GM12878 (cell line): Measurements from ENCODE around the gene BCL11A. TPM values are rescaled to one million over a fixed set of nuclear protein-coding genes. Genes with fewer than 3 reads are reported as not detected.

Experiments
- ATAC-seq: fragments of 200-7000 bp; cut with Tn5 transposase; 3 replicates; pipeline ENCODE4 v1.9.1; 2020; ENCODE audit warnings: mild to moderate bottlenecking, moderate library complexity
- BruUV-seq: library from RNA; stranded (reverse); fragments of 400-500 nt; replicated peaks from 2 replicates; lab custom pipeline; 2021; lab: Mats Ljungman, UMichigan
- CTCF ChIA-PET: fragments of 300-600 bp; sonication (Branson Sonifier 250); formaldehyde crosslinking; extraction: SDS; loops from one replicate; lab custom pipeline; 2021; ENCODE audit warnings: inconsistent platforms; lab: Yijun Ruan, JAX
- POLR2A ChIA-PET: fragments of 350-600 bp; formaldehyde crosslinking; extraction: SDS; loops from one replicate; lab custom pipeline; 2021; ENCODE audit warnings: inconsistent platforms; lab: Charles Lee
- RAD21 ChIA-PET: fragments of 300-600 bp; sonication (Branson Sonifier 250); formaldehyde crosslinking; loops from one replicate; lab custom pipeline; 2023; ENCODE audit warnings: antibody characterized with exemption; ENCODE audit not compliant: unreplicated experiment; lab: Charles Lee
- SMC1A ChIA-PET: fragments of 300-600 bp; sonication (Branson Sonifier 250); formaldehyde crosslinking; loops from one replicate; lab custom pipeline; 2023; ENCODE audit not compliant: unreplicated experiment, uncharacterized antibody; lab: Charles Lee
- DNase-seq: peaks from one replicate; pipeline ENCODE4 v3.0.0-alpha.2; 2011; ENCODE audit warnings: low read depth, low spot score
- FAIRE-seq: peaks from 3 replicates; lab custom pipeline; 2011; peaks lifted over from hg19 to GRCh38; lab: Jason Lieb, UNC
- H2AFZ ChIP-seq: 2 replicates; pipeline ENCODE4 v1.6.0; 2011; ENCODE audit warnings: low read depth, low read length, control low read depth; ENCODE audit not compliant: control insufficient read depth
- H3K27ac ChIP-seq: 2 replicates; pipeline ENCODE4 v1.5.1; 2011; ENCODE audit warnings: control low read depth; ENCODE audit not compliant: control insufficient read depth, insufficient read depth
- H3K27me3 ChIP-seq, 2 experiments: replicated peaks in 1 of 2; 2 replicates each; pipeline versions ENCODE4 v1.6.0 to v1.6.1; 2011; ENCODE audit warnings: low read length in 1 of 2; ENCODE audit not compliant: control insufficient read depth in 2 of 2, insufficient read depth in 2 of 2
- H3K36me3 ChIP-seq, 2 experiments: 2 replicates each; pipeline ENCODE4 v1.5.1; 2011; ENCODE audit warnings: low read length in 1 of 2; ENCODE audit not compliant: control insufficient read depth in 2 of 2, insufficient read depth in 2 of 2
- H3K4me1 ChIP-seq: 2 replicates; pipeline ENCODE4 v1.6.1; 2011; ENCODE audit warnings: mild to moderate bottlenecking, low read length, moderate library complexity, mixed read lengths; ENCODE audit not compliant: control insufficient read depth, insufficient read depth
- H3K4me2 ChIP-seq: 2 replicates; pipeline ENCODE4 v1.6.0; 2011; ENCODE audit warnings: control low read depth; ENCODE audit not compliant: control insufficient read depth, insufficient read depth
- H3K4me3 ChIP-seq: fragments of 200-600 bp; sonication (generic); 2 replicates; pipeline ENCODE4 v1.5.1; 2016
- H3K79me2 ChIP-seq: 2 replicates; pipeline ENCODE4 v1.6.0; 2011; ENCODE audit warnings: low read length; ENCODE audit not compliant: control insufficient read depth, insufficient read depth
- H3K9ac ChIP-seq: 2 replicates; pipeline ENCODE4 v1.8.0; 2011; ENCODE audit warnings: low read length, control low read depth, mixed read lengths; ENCODE audit not compliant: control insufficient read depth, insufficient read depth
- H3K9me3 ChIP-seq: replicated peaks from 3 replicates; pipeline ENCODE4 v1.5.1; 2011; ENCODE audit warnings: mild to moderate bottlenecking, low read length; ENCODE audit not compliant: control insufficient read depth, insufficient read depth
- H4K20me1 ChIP-seq: 2 replicates; pipeline ENCODE4 v1.6.0; 2011; ENCODE audit not compliant: control insufficient read depth, insufficient read depth
- ATF7 ChIP-seq: fragments of 450-650 bp; IDR thresholded peaks from 2 replicates; pipeline ENCODE4 v1.6.1; 2016; ENCODE audit warnings: low read depth, mild to moderate bottlenecking
- CHD2 ChIP-seq: IDR thresholded peaks from 2 replicates; pipeline ENCODE4 v1.6.1; 2011; ENCODE audit warnings: low read depth, low read length, improper control_type of control experiment, borderline replicate concordance
- CREM ChIP-seq: IDR thresholded peaks from 2 replicates; pipeline ENCODE4 v1.6.1; 2014; ENCODE audit warnings: antibody characterized with exemption, low read depth
- PML ChIP-seq: IDR thresholded peaks from 2 replicates; pipeline ENCODE4 v1.6.1; 2012; ENCODE audit warnings: low read length, inconsistent platforms
- ZSCAN29 ChIP-seq: fragments of 450-650 bp; IDR thresholded peaks from 2 replicates; pipeline ENCODE4 v1.6.1; 2017; ENCODE audit warnings: mild to moderate bottlenecking, moderate library complexity
- WGBS: methylation state at CpG from one replicate; pipeline ENCODE4 v1.1.6; 2016; ENCODE audit warnings: low lambda C conversion rate; ENCODE audit not compliant: insufficient replicate concordance, insufficient coverage; ENCODE audit errors: missing lambda C conversion rate; 5-methylcytosine and 5-hydroxymethylcytosine counted together
- in situ Hi-C: fragments of 300-500 bp; cut with MboI; formaldehyde crosslinking; loops from 9 replicates; pipeline ENCODE4 v1.14.3; 2018; ENCODE audit warnings: mixed read lengths
- intact Hi-C: fragments of 100-400 bp; cut with micrococcal nuclease; formaldehyde crosslinking; loops from one replicate; pipeline ENCODE4 v1.14.2; 2022; ENCODE audit not compliant: unreplicated experiment
- polyA plus RNA-seq, 11 experiments: library from polyadenylated mRNA; depleted of rRNA in 4 of 11; unstranded in 6 of 11; stranded (reverse) in 5 of 11; fragments of >200 nt; fragmentation: Nextera tagmentation in 4 of 11; fragmentation: Illumina TruSeq in 1 of 11; extraction: Ambion mirVana in 4 of 11; extraction: Trizol in 1 of 11; gene quantifications; 1 replicate in 1 of 11; 2 replicates in 10 of 11; pipeline versions ENCODE4 v1.2.1 to v1.2.3, GENCODE V29; 2011 to 2016; ENCODE audit warnings: inconsistent platforms in 2 of 11, missing spikeins in 2 of 11, low read depth in 1 of 11
- total RNA-seq, 4 experiments: library from RNA; depleted of rRNA in 3 of 4; stranded (reverse); fragments of >200 nt in 3 of 4; fragmentation: Illumina TruSeq in 1 of 4; extraction: Trizol in 1 of 4; gene quantifications; 2 replicates each; pipeline versions ENCODE4 v1.2.1 to v1.2.3, GENCODE V29; 2013 to 2021
- TF ChIP-seq, protein P1 (sequence below): fragments of 150-350 bp; IDR thresholded peaks from 2 replicates; pipeline ENCODE4 v1.6.1; 2014; ENCODE audit warnings: mild to moderate bottlenecking, low read depth, low read length
- TF ChIP-seq, protein P2 (sequence below): fragments of 450-650 bp; IDR thresholded peaks from 2 replicates; pipeline ENCODE4 v1.6.1; 2017; ENCODE audit warnings: antibody characterized with exemption, mild to moderate bottlenecking, moderate library complexity
- TF ChIP-seq, protein P3 (sequence below): fragments of 450-650 bp; IDR thresholded peaks from 2 replicates; pipeline ENCODE4 v1.6.1; 2016; ENCODE audit warnings: mild to moderate bottlenecking
- TF ChIP-seq, protein P4 (sequence below): IDR thresholded peaks from 2 replicates; pipeline ENCODE4 v1.6.1; 2012; ENCODE audit warnings: improper control_type of control experiment, low read depth, low read length; ENCODE audit not compliant: insufficient replicate concordance
- TF ChIP-seq, protein P5 (sequence below): IDR thresholded peaks from 2 replicates; pipeline ENCODE4 v1.6.1; 2011; ENCODE audit warnings: mild to moderate bottlenecking, low read depth, low read length, moderate library complexity; ENCODE audit not compliant: insufficient replicate concordance

Gene BCL11A
- total and polyA plus RNA-seq, 10 of the 15 experiments (the other 5 are each of a cell fraction or from before 2014, with no cell fraction given), result 7.5 to 26.6 (median 11.1) TPM; not detected in 1

DNA sequence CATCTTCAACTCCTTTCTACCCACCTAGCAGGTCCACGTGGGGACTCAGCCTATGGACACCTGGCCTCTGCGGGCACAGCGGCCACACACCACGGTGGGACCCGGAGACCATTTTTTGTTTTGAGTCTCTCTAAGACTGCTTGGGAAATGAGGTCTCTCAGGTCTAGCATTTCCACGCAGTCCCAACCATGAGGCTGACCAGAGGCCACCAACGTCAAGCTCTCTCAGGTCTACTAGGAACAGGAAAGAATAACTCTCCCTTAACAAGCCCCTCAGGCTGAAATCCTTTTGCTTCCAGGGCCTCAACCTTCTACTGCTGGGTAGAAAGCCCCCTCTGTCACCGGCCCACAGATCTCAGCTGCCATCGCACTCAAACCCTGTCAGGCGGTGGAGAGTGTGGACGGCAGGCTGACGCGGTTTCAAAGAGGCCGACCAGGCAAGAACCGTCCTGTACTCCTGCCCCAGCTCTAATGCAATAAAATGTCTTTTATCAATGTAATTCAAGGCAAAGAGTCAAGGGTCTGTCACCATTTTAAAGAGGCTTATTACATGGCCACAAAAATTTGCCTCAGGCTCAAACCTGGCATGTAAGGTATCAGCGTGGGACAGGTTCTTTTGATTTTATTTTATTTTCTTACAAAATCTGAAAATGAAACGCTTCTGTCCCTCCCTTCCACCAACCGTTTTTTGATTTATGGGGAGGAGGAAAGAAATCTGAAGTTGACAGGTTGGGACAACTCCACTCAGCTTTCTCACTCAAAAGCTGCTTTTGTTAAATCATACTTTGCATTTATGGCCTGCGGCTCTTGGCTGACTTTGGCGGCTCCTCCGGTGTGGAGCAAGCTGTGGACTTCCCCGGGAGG lies 74.0 kb downstream of the BCL11A start:
- Histone ChIP-seq H3K36me3 (peaks cover 0 to 6% of the 10 kb centered on the region in 2 experiments; a peak in 2 of 4 replicates), H2AFZ (no peak overlapping the region), H3K4me3 (no peak overlapping the region), H4K20me1 (no peaks in the 10 kb centered on the region), H3K27me3 (no peaks in the 10 kb centered on the region), H3K27ac (no peak overlapping the region), H3K9ac (no peak overlapping the region), H3K4me1 (peaks cover 20% of the 10 kb centered on the region), H3K9me3 (no peaks in the 10 kb centered on the region), H3K4me2 (no peak overlapping the region), H3K79me2 (peaks cover 15% of the 10 kb centered on the region)
- ChIA-PET RAD21 (no interaction called here), SMC1A (no interaction called here), CTCF (no interaction called here), POLR2A (no interaction called here)
- ATAC-seq (no peak), FAIRE-seq (no peak), DNase-seq (no peak)
- BruUV-seq, result no TSS peak
- in situ Hi-C loops, result no loop called here
- intact Hi-C loops, result no loop called here
- 95% methylated on average over 22 of the region's 22 CpGs for WGBS
- TF ChIP-seq, protein P1, sequence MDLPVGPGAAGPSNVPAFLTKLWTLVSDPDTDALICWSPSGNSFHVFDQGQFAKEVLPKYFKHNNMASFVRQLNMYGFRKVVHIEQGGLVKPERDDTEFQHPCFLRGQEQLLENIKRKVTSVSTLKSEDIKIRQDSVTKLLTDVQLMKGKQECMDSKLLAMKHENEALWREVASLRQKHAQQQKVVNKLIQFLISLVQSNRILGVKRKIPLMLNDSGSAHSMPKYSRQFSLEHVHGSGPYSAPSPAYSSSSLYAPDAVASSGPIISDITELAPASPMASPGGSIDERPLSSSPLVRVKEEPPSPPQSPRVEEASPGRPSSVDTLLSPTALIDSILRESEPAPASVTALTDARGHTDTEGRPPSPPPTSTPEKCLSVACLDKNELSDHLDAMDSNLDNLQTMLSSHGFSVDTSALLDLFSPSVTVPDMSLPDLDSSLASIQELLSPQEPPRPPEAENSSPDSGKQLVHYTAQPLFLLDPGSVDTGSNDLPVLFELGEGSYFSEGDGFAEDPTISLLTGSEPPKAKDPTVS, result no peak
- TF ChIP-seq PML, result no peak
- no peak for TF ChIP-seq CHD2
- no peak for TF ChIP-seq ZSCAN29
- TF ChIP-seq, protein P2, sequence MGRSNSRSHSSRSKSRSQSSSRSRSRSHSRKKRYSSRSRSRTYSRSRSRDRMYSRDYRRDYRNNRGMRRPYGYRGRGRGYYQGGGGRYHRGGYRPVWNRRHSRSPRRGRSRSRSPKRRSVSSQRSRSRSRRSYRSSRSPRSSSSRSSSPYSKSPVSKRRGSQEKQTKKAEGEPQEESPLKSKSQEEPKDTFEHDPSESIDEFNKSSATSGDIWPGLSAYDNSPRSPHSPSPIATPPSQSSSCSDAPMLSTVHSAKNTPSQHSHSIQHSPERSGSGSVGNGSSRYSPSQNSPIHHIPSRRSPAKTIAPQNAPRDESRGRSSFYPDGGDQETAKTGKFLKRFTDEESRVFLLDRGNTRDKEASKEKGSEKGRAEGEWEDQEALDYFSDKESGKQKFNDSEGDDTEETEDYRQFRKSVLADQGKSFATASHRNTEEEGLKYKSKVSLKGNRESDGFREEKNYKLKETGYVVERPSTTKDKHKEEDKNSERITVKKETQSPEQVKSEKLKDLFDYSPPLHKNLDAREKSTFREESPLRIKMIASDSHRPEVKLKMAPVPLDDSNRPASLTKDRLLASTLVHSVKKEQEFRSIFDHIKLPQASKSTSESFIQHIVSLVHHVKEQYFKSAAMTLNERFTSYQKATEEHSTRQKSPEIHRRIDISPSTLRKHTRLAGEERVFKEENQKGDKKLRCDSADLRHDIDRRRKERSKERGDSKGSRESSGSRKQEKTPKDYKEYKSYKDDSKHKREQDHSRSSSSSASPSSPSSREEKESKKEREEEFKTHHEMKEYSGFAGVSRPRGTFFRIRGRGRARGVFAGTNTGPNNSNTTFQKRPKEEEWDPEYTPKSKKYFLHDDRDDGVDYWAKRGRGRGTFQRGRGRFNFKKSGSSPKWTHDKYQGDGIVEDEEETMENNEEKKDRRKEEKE, result no peak
- no peak for TF ChIP-seq CREM
- TF ChIP-seq, protein P3, sequence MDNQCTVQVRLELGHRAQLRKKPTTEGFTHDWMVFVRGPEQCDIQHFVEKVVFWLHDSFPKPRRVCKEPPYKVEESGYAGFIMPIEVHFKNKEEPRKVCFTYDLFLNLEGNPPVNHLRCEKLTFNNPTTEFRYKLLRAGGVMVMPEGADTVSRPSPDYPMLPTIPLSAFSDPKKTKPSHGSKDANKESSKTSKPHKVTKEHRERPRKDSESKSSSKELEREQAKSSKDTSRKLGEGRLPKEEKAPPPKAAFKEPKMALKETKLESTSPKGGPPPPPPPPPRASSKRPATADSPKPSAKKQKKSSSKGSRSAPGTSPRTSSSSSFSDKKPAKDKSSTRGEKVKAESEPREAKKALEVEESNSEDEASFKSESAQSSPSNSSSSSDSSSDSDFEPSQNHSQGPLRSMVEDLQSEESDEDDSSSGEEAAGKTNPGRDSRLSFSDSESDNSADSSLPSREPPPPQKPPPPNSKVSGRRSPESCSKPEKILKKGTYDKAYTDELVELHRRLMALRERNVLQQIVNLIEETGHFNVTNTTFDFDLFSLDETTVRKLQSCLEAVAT, result no peak
- TF ChIP-seq ATF7, result no peak
- TF ChIP-seq, protein P4, sequence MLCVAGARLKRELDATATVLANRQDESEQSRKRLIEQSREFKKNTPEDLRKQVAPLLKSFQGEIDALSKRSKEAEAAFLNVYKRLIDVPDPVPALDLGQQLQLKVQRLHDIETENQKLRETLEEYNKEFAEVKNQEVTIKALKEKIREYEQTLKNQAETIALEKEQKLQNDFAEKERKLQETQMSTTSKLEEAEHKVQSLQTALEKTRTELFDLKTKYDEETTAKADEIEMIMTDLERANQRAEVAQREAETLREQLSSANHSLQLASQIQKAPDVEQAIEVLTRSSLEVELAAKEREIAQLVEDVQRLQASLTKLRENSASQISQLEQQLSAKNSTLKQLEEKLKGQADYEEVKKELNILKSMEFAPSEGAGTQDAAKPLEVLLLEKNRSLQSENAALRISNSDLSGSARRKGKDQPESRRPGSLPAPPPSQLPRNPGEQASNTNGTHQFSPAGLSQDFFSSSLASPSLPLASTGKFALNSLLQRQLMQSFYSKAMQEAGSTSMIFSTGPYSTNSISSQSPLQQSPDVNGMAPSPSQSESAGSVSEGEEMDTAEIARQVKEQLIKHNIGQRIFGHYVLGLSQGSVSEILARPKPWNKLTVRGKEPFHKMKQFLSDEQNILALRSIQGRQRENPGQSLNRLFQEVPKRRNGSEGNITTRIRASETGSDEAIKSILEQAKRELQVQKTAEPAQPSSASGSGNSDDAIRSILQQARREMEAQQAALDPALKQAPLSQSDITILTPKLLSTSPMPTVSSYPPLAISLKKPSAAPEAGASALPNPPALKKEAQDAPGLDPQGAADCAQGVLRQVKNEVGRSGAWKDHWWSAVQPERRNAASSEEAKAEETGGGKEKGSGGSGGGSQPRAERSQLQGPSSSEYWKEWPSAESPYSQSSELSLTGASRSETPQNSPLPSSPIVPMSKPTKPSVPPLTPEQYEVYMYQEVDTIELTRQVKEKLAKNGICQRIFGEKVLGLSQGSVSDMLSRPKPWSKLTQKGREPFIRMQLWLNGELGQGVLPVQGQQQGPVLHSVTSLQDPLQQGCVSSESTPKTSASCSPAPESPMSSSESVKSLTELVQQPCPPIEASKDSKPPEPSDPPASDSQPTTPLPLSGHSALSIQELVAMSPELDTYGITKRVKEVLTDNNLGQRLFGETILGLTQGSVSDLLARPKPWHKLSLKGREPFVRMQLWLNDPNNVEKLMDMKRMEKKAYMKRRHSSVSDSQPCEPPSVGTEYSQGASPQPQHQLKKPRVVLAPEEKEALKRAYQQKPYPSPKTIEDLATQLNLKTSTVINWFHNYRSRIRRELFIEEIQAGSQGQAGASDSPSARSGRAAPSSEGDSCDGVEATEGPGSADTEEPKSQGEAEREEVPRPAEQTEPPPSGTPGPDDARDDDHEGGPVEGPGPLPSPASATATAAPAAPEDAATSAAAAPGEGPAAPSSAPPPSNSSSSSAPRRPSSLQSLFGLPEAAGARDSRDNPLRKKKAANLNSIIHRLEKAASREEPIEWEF, result no peak
- TF ChIP-seq, protein P5, sequence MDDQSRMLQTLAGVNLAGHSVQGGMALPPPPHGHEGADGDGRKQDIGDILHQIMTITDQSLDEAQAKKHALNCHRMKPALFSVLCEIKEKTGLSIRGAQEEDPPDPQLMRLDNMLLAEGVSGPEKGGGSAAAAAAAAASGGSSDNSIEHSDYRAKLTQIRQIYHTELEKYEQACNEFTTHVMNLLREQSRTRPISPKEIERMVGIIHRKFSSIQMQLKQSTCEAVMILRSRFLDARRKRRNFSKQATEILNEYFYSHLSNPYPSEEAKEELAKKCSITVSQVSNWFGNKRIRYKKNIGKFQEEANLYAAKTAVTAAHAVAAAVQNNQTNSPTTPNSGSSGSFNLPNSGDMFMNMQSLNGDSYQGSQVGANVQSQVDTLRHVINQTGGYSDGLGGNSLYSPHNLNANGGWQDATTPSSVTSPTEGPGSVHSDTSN, result no peak
